ENCODE data around the gene USP53.

DNA sequence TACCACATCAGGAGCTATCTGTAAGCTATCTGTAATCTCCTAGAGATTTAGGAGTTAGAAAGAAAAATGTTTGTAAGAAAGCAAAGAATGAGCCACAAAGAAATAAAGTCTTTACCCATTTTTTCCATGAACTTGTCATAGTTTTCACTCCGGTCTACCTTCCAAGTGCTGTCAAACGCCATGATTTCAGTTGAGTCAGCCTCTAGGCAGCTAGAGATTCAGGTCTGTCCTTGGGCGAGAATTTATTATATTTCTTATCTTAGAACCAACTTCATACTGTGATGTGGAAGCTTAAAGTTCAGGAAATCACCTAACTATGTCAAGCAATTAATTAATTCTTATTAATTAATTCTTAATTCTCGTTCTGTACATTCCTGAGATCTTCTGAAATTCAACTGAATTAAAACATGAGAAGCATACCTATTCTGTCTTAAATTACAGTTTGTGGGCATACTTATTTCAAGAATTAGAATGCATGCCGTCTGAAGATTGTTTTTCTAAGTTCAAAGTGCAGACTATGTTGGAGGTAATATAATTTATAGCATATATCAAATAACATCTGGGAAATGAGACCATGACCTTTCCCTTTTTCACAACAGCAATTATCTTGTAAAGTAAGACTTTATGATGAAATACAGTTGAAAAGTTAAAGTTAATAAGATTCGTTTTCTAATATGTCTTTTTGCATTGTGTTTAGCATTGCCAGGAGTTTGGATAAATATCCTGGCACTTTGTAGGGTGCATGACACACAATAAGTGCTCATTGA lies 109.6 kb downstream of the USP53 start, which contains the start of gene FABP2:
- TF ChIP-seq, protein P1, sequence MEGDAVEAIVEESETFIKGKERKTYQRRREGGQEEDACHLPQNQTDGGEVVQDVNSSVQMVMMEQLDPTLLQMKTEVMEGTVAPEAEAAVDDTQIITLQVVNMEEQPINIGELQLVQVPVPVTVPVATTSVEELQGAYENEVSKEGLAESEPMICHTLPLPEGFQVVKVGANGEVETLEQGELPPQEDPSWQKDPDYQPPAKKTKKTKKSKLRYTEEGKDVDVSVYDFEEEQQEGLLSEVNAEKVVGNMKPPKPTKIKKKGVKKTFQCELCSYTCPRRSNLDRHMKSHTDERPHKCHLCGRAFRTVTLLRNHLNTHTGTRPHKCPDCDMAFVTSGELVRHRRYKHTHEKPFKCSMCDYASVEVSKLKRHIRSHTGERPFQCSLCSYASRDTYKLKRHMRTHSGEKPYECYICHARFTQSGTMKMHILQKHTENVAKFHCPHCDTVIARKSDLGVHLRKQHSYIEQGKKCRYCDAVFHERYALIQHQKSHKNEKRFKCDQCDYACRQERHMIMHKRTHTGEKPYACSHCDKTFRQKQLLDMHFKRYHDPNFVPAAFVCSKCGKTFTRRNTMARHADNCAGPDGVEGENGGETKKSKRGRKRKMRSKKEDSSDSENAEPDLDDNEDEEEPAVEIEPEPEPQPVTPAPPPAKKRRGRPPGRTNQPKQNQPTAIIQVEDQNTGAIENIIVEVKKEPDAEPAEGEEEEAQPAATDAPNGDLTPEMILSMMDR (IDR thresholded peaks at IDR 0.05; ENCODE audit: insufficient read depth, low read length, poor library complexity, severe bottlenecking), result no peak
- no peak for TF ChIP-seq EZH2phosphoT487 (conservative IDR thresholded peaks at IDR 0.05; ENCODE audit: low read length)

All from SU-DHL-6 (cell line).